A673 (cell line): ENCODE measurements around the gene ADAT2. TPM values are rescaled to one million over a fixed set of nuclear protein-coding genes. Genes with fewer than 3 reads are reported as not detected.

ENCODE experiments used
- BruUV-seq: library from RNA; stranded (reverse); fragments of 400-500 nt; replicated peaks from 2 replicates; lab custom pipeline; 2021; lab: Mats Ljungman, UMichigan
- CTCF ChIA-PET: fragments of 300-600 bp; sonication (Branson Sonifier 250); formaldehyde crosslinking; loops from one replicate; lab custom pipeline; 2022; ENCODE audit warnings: antibody characterized with exemption; lab: Charles Lee
- POLR2A ChIA-PET: fragments of 300-600 bp; sonication (Branson Sonifier 250); formaldehyde crosslinking; loops from one replicate; lab custom pipeline; 2022; ENCODE audit warnings: antibody characterized with exemption; ENCODE audit not compliant: low non-redundant PET; lab: Charles Lee
- DNase-seq: peaks from one replicate; pipeline ENCODE4 v3.0.0-alpha.2; 2015; ENCODE audit warnings: low spot score
- H3K27ac ChIP-seq: fragments of 200-600 bp; sonication (generic); 2 replicates; pipeline ENCODE4 v1.5.1; 2016; ENCODE audit warnings: mixed run types, low read depth, mild to moderate bottlenecking, mixed read lengths, antibody characterized with exemption, low read length; ENCODE audit not compliant: poor library complexity, severe bottlenecking
- H3K27me3 ChIP-seq: fragments of 200-600 bp; sonication (generic); replicated peaks from 2 replicates; pipeline ENCODE4 v1.6.1; 2017; ENCODE audit warnings: mixed run types, low read depth, mild to moderate bottlenecking, mixed read lengths, antibody characterized with exemption, low read length; ENCODE audit not compliant: insufficient read depth, poor library complexity
- H3K36me3 ChIP-seq: fragments of 200-600 bp; sonication (generic); 2 replicates; pipeline ENCODE4 v1.6.1; 2016; ENCODE audit warnings: mixed run types, mild to moderate bottlenecking, mixed read lengths, antibody characterized with exemption, low read length; ENCODE audit not compliant: insufficient read depth, poor library complexity, severe bottlenecking
- H3K4me1 ChIP-seq: fragments of 200-600 bp; sonication (generic); 2 replicates; pipeline ENCODE4 v1.6.1; 2017; ENCODE audit warnings: mixed run types, mild to moderate bottlenecking, mixed read lengths, antibody characterized with exemption, low read length; ENCODE audit not compliant: insufficient read depth, poor library complexity, severe bottlenecking
- H3K4me3 ChIP-seq: fragments of 200-600 bp; sonication (generic); 2 replicates; pipeline ENCODE4 v1.5.1; 2016; ENCODE audit warnings: low read depth, mixed run types, mild to moderate bottlenecking, mixed read lengths, low read length; ENCODE audit not compliant: poor library complexity, severe bottlenecking
- H3K9me3 ChIP-seq: fragments of 200-600 bp; sonication (generic); 2 replicates; pipeline ENCODE4 v1.6.1; 2016; ENCODE audit warnings: mixed run types, low read depth, mild to moderate bottlenecking, mixed read lengths, antibody characterized with exemption, low read length; ENCODE audit not compliant: poor library complexity, severe bottlenecking
- EZH2 ChIP-seq: fragments of 200-600 bp; sonication (generic); IDR thresholded peaks from 2 replicates; pipeline ENCODE4 v1.6.1; 2017; ENCODE audit warnings: borderline replicate concordance, low read depth, mild to moderate bottlenecking, mixed read lengths, antibody characterized with exemption, low read length; ENCODE audit not compliant: poor library complexity, severe bottlenecking
- intact Hi-C: fragments of 100-400 bp; cut with micrococcal nuclease; formaldehyde crosslinking; loops from one replicate; pipeline ENCODE4 v1.10.0; 2022; ENCODE audit not compliant: unreplicated experiment
- total RNA-seq: library from RNA; stranded (reverse); gene quantifications from 2 replicates; pipeline ENCODE4 v1.2.3, GENCODE V29; 2021
- TF ChIP-seq, protein P1 (sequence below): fragments of 300-800, 200-600 bp; sonication (generic); conservative IDR thresholded peaks from 2 replicates; pipeline ENCODE4 v1.5.1; 2017; ENCODE audit warnings: low read depth, mild to moderate bottlenecking, antibody characterized with exemption, low read length, moderate library complexity, mixed read lengths

The ADAT2 gene
- total RNA-seq, 1 experiment from 2014 or later: 9.9 TPM

DNA sequence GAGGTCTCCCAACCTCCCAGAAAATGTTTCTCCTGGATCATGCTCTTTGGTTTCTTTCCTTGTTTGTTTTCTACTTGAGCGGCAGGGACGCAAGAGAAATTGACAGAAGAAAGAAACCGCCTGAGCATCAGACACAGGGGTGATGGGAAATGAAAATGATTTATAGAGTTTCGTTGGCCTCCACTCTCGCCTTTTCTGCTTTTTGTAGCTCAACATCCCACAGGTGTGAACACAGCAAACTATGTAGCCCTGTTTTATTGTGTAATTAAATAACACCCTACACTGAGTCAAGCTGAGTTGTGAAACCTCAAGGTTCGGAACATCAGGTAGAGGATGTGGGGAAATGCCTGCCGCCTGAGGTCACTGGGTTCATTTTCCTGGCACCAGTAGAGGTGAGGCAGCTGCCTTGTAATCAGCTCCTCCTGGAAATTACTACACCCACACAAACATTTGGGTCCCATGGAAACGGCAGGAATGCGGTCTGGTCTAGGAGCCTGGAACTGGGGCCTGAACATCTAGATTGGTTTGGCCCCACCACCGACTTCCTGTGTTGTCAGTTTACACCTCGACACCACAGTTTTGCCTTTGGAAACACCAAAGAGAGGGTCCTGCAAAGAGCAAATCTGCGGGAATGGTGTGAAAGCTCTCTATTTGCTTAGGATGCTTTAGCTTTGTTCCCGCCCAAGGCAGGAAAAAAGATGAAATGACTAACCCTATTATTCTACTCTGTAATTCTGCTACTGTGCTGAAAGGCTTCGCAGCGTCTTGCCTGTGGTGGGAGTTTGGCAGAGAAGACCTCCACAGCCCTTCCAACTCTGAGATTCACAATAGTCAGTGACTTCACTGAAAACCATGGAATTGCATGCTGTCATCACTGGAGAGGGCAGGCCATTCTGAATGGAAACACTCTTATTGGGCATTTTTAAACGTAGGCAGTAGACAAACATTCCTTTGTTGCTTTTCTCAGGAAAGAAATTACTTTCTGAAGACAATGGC is 53.0 kb downstream of the ADAT2 start:
- Histone ChIP-seq H3K4me3 (no peak overlapping the region), H3K27ac (no peak overlapping the region), H3K27me3 (no peaks in the 10 kb centered on the region), H3K4me1 (no peaks in the 10 kb centered on the region), H3K36me3 (no peaks in the 10 kb centered on the region), H3K9me3 (no peaks in the 10 kb centered on the region)
- TF ChIP-seq, protein P1, sequence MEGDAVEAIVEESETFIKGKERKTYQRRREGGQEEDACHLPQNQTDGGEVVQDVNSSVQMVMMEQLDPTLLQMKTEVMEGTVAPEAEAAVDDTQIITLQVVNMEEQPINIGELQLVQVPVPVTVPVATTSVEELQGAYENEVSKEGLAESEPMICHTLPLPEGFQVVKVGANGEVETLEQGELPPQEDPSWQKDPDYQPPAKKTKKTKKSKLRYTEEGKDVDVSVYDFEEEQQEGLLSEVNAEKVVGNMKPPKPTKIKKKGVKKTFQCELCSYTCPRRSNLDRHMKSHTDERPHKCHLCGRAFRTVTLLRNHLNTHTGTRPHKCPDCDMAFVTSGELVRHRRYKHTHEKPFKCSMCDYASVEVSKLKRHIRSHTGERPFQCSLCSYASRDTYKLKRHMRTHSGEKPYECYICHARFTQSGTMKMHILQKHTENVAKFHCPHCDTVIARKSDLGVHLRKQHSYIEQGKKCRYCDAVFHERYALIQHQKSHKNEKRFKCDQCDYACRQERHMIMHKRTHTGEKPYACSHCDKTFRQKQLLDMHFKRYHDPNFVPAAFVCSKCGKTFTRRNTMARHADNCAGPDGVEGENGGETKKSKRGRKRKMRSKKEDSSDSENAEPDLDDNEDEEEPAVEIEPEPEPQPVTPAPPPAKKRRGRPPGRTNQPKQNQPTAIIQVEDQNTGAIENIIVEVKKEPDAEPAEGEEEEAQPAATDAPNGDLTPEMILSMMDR: no peak
- no peak for TF ChIP-seq EZH2
- ChIA-PET POLR2A (no interaction called here), CTCF (no interaction called here)
- no TSS peak for BruUV-seq
- peak; percentile 5 for DNase-seq
- intact Hi-C loops: no loop called here

DNA sequence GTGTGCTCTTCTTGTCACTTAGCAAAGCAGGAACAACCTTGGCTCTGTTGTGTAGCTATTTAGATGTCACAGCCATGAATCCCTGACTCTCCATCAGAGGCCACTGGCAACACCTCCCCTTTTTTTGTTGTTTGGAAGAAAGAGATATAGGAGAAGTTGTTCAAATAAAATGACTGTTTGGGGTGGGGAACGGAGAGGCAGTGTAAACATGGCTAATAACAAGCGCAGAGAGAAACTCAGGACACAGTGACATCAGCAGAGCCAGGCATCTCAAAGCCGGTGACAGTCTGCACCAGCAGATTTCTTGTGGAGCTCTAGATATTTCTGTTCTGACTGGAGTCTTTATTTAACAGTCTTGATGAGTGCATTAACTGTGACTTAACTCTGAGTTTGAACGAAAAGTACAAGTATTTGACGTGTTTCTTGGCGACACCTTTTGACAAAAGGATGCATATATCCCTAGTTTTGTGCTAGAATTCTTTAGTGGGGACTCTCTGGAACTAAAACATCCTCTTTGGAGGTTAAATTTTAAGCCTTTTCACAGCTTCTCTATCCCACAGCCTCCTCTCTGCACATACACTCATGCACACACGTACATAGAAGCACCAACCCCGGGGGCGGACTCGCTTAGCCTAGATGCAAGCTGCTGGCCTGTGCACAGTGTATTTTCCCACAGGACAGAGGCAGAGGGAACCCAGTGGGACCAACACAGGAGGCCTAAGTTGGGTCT is 53.8 kb downstream of the ADAT2 start:
- H3K27ac ChIP-seq: no peak overlapping the region
- ChIA-PET POLR2A (no interaction called here), CTCF (no interaction called here)
- no peaks in the 10 kb centered on the region for H3K36me3 ChIP-seq
- H3K9me3 ChIP-seq: no peaks in the 10 kb centered on the region
- TF ChIP-seq, protein P1: no peak
- TF ChIP-seq EZH2: no peak
- intact Hi-C loops: no loop called here
- H3K27me3 ChIP-seq: no peaks in the 10 kb centered on the region
- H3K4me1 ChIP-seq: no peaks in the 10 kb centered on the region
- no peak overlapping the region for H3K4me3 ChIP-seq
- BruUV-seq: no TSS peak
- no peak for DNase-seq

DNA sequence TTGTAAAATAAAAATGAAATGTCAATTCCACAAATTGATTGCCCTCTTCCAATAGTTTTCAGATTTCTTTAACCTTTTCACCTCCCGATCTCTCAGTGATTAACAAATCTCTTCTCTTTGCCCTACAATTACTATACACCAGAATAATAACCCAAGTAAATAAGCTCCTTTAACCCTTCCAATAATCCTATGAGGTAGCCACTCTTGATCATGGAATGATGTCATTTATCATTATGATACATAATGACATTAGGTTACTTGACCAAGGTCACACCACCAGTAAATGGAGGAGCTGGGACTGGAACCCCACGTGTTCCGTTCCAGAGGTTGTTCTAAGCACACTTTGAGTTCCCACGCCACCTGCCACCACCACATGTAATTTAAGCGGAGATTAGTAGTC is 54.8 kb downstream of the ADAT2 start:
- no peak overlapping the region for H3K27ac ChIP-seq
- TF ChIP-seq, protein P1: no peak
- no peak for TF ChIP-seq EZH2
- no TSS peak for BruUV-seq
- intact Hi-C loops: no loop called here
- no peaks in the 10 kb centered on the region for H3K27me3 ChIP-seq
- H3K4me3 ChIP-seq: no peak overlapping the region
- no peak for DNase-seq
- no peaks in the 10 kb centered on the region for H3K36me3 ChIP-seq
- no peaks in the 10 kb centered on the region for H3K4me1 ChIP-seq
- no peaks in the 10 kb centered on the region for H3K9me3 ChIP-seq
- ChIA-PET POLR2A (no interaction called here), CTCF (no interaction called here)
